ENCODE results near the gene STRN. TPM values are rescaled to one million over a fixed set of nuclear protein-coding genes. Genes with fewer than 3 reads are reported as not detected.

Gene STRN
- total and polyA plus RNA-seq, 2 donors (not counting 1 experiment from before 2014, with no cell fraction given) = 13.7 to 19.9 TPM

GRCh38 chr2:36965206-36965605 is 1.1 kb downstream of the STRN start:
- H3K36me3 ChIP-seq (ENCODE audit: control insufficient read depth, insufficient read depth, low read length) = no peaks in the 10 kb centered on the region
- no peaks in the 10 kb centered on the region for H4K20me1 ChIP-seq (ENCODE audit: control insufficient read depth, extremely low read depth, insufficient read depth, low read length)
- DNase-seq (ENCODE audit: low read depth in 2 of 2) = peak in 1 of 2 donors; percentile 25
- peak overlapping the region; percentile 87 for H3K4me2 ChIP-seq (ENCODE audit: extremely low read depth, insufficient read depth, low read length)
- H3K4me1 ChIP-seq (ENCODE audit: control insufficient read depth, extremely low read depth, insufficient read depth, low read length) = peaks cover 2% of the 10 kb centered on the region
- H3K9ac ChIP-seq (ENCODE audit: insufficient read depth, low read length) = no peak overlapping the region
- H3K27me3 ChIP-seq (ENCODE audit: control insufficient read depth, insufficient read depth, low read length) = no peaks in the 10 kb centered on the region
- H3K27ac ChIP-seq (ENCODE audit: insufficient read depth, low read length) = no peak overlapping the region
- peaks cover 40% of the 10 kb centered on the region for H3K79me2 ChIP-seq (ENCODE audit: control insufficient read depth, insufficient read depth, low read length)
- no peaks in the 10 kb centered on the region for H3K9me3 ChIP-seq (ENCODE audit: control insufficient read depth, insufficient read depth, low read depth, low read length)
- TF ChIP-seq EZH2 (IDR thresholded peaks at IDR 0.05; ENCODE audit: low read length, missing control alignments) (no peak), CTCF (conservative IDR thresholded peaks at IDR 0.05 in 1 of 2, IDR thresholded peaks at IDR 0.05 in 1 of 2; ENCODE audit: low read depth in 1 of 2, low read length in 2 of 2) (no peak)
- no peak overlapping the region for H2AFZ ChIP-seq (ENCODE audit: low read length)
- peak overlapping the region; percentile 86 to 96 (median 92) for H3K4me3 ChIP-seq (replicated peaks in 1 of 4; ENCODE audit: control extremely low read depth in 1 of 4, insufficient read depth in 1 of 4, low read depth in 3 of 4, low read length in 4 of 4)

- H3K4me2 ChIP-seq (ENCODE audit: extremely low read depth, insufficient read depth, low read length) = peak overlapping the region; percentile 87
- peaks cover 2% of the 10 kb centered on the region for H3K4me1 ChIP-seq (ENCODE audit: control insufficient read depth, extremely low read depth, insufficient read depth, low read length)
- DNase-seq (ENCODE audit: low read depth in 2 of 2) = no peak
- peaks cover 41% of the 10 kb centered on the region for H3K79me2 ChIP-seq (ENCODE audit: control insufficient read depth, insufficient read depth, low read length)
- no peaks in the 10 kb centered on the region for H4K20me1 ChIP-seq (ENCODE audit: control insufficient read depth, extremely low read depth, insufficient read depth, low read length)
- no peaks in the 10 kb centered on the region for H3K9me3 ChIP-seq (ENCODE audit: control insufficient read depth, insufficient read depth, low read depth, low read length)
- TF ChIP-seq CTCF (conservative IDR thresholded peaks at IDR 0.05 in 1 of 2, IDR thresholded peaks at IDR 0.05 in 1 of 2; ENCODE audit: low read depth in 1 of 2, low read length in 2 of 2) (no peak), EZH2 (IDR thresholded peaks at IDR 0.05; ENCODE audit: low read length, missing control alignments) (no peak)
- no peaks in the 10 kb centered on the region for H3K36me3 ChIP-seq (ENCODE audit: control insufficient read depth, insufficient read depth, low read length)
- peak overlapping the region; percentile 12 to 94 (median 88) for H3K4me3 ChIP-seq (replicated peaks in 1 of 4; ENCODE audit: control extremely low read depth in 1 of 4, insufficient read depth in 1 of 4, low read depth in 3 of 4, low read length in 4 of 4)
- H3K9ac ChIP-seq (ENCODE audit: insufficient read depth, low read length) = no peak overlapping the region
- no peaks in the 10 kb centered on the region for H3K27me3 ChIP-seq (ENCODE audit: control insufficient read depth, insufficient read depth, low read length)
- no peak overlapping the region for H3K27ac ChIP-seq (ENCODE audit: insufficient read depth, low read length)
- H2AFZ ChIP-seq (ENCODE audit: low read length) = no peak overlapping the region
These were observed 1.8 kb downstream of the STRN start for GRCh38 chr2:36964496-36965058.

DNA sequence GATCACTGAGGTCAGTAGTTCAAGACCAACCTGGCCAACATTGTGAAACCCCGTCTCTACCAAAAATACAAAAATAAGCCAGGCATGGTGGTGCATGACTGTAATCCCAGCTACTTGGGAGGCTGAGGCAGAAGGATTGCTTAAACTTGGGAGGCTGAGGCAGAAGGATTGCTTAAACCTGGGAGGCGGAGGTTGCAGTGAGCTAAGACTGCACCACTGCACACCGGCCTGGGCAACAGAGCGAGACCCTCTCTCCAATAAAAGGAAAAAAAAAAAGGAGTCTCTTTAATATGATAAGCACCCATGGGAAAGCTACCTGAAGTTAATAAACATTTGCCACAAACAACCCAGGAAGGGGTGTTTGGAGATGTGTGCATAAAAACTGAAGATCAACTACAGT is 2.6 kb downstream of the STRN start:
- H3K36me3 ChIP-seq (ENCODE audit: control insufficient read depth, insufficient read depth, low read length) = no peaks in the 10 kb centered on the region
- no peak for TF ChIP-seq EZH2 (IDR thresholded peaks at IDR 0.05; ENCODE audit: low read length, missing control alignments)
- TF ChIP-seq CTCF (conservative IDR thresholded peaks at IDR 0.05 in 1 of 2, IDR thresholded peaks at IDR 0.05 in 1 of 2; ENCODE audit: low read depth in 1 of 2, low read length in 2 of 2) = no peak
- no peak overlapping the region for H3K4me3 ChIP-seq (replicated peaks in 1 of 4; ENCODE audit: control extremely low read depth in 1 of 4, insufficient read depth in 1 of 4, low read depth in 3 of 4, low read length in 4 of 4)
- no peak for DNase-seq (ENCODE audit: low read depth in 2 of 2)
- H4K20me1 ChIP-seq (ENCODE audit: control insufficient read depth, extremely low read depth, insufficient read depth, low read length) = no peaks in the 10 kb centered on the region
- peaks cover 2% of the 10 kb centered on the region for H3K4me1 ChIP-seq (ENCODE audit: control insufficient read depth, extremely low read depth, insufficient read depth, low read length)
- H3K27ac ChIP-seq (ENCODE audit: insufficient read depth, low read length) = no peak overlapping the region
- no peaks in the 10 kb centered on the region for H3K27me3 ChIP-seq (ENCODE audit: control insufficient read depth, insufficient read depth, low read length)
- H3K4me2 ChIP-seq (ENCODE audit: extremely low read depth, insufficient read depth, low read length) = no peak overlapping the region
- H3K79me2 ChIP-seq (ENCODE audit: control insufficient read depth, insufficient read depth, low read length) = peaks cover 41% of the 10 kb centered on the region
- H3K9me3 ChIP-seq (ENCODE audit: control insufficient read depth, insufficient read depth, low read depth, low read length) = no peaks in the 10 kb centered on the region
- no peak overlapping the region for H2AFZ ChIP-seq (ENCODE audit: low read length)
- H3K9ac ChIP-seq (ENCODE audit: insufficient read depth, low read length) = no peak overlapping the region
